ENCODE data around the gene CD93.

- TF ChIP-seq CTCF (IDR thresholded peaks at IDR 0.05) (no peak), EP300 (IDR thresholded peaks at IDR 0.05) (no peak), POLR2A (IDR thresholded peaks at IDR 0.05) (no peak)
Observed at GRCh38 chr20:23072892-23073586, 13.1 kb downstream of the CD93 start.
